Measurements from ENCODE around the gene TMSB4X.

GRCh38 chrX:12975991-12976558, 1.2 kb downstream of the TMSB4X start:
- no peak for TF ChIP-seq CTCF (IDR thresholded peaks at IDR 0.05)
- no peak for TF ChIP-seq GABPA (IDR thresholded peaks at IDR 0.05; ENCODE audit: low read depth)
- TF ChIP-seq TCF12 (IDR thresholded peaks at IDR 0.05), result no peak
- no peak; a peak in 1 of 4 replicates for TF ChIP-seq EP300 (IDR thresholded peaks at IDR 0.05; ENCODE audit: borderline replicate concordance in 1 of 2, low read depth in 1 of 2, low read length in 1 of 2)
- no peak for TF ChIP-seq USF2 (IDR thresholded peaks at IDR 0.05; ENCODE audit: borderline replicate concordance, low read depth, low read length)
- TF ChIP-seq POLR2AphosphoS5 (IDR thresholded peaks at IDR 0.05; ENCODE audit: low read depth, low read length), result no peak; the same call in 1 of the 2 replicates
- 0 out of 2 replicates have a peak, but pooled peaks have one; percentile 32 for TF ChIP-seq YY1 (IDR thresholded peaks at IDR 0.05; ENCODE audit: low read depth)
- TF ChIP-seq REST (IDR thresholded peaks at IDR 0.05; ENCODE audit: low read depth, low read length), result no peak
- TF ChIP-seq RAD21 (IDR thresholded peaks at IDR 0.05; ENCODE audit: low read length), result no peak
- TF ChIP-seq RXRA (IDR thresholded peaks at IDR 0.05; ENCODE audit: borderline replicate concordance, low read depth), result no peak
- no peak for TF ChIP-seq FOXM1 (IDR thresholded peaks at IDR 0.05; ENCODE audit: low read depth)
